Measurements from ENCODE around the gene KLHDC1. TPM values are rescaled to one million over a fixed set of nuclear protein-coding genes. Genes with fewer than 3 reads are reported as not detected.
A peak's percentile ranks its signal among the peaks of the same experiment; 100 is the strongest.

The KLHDC1 gene
- total and polyA plus RNA-seq, 9 of the 15 experiments (the other 6 are each of a cell fraction or from before 2014, with no cell fraction given), result 0.08 to 0.41 (median 0.18) TPM

DNA sequence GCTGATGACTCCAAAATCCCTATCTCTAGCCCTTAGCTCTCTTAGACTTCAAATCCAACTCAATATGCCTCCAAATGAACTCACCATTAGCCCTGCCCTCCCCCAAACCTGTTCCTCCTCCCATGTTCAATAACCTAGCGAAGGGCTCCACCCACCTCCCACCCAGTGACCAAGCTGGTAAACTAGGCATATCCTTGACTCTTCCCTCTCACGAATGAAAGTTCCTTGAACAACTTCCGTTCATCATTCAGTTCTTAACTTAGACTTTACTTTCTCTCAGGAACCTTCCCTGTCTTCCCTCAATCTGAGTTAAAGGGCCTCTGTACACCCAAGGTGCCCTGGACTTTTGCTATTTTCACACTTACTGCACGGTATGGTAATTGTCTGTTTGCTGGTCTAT, 1.9 kb upstream of the KLHDC1 start (continued):
- TF ChIP-seq HINFP (tag; conservative IDR thresholded peaks at IDR 0.05; ENCODE audit: low read depth), result no peak

DNA sequence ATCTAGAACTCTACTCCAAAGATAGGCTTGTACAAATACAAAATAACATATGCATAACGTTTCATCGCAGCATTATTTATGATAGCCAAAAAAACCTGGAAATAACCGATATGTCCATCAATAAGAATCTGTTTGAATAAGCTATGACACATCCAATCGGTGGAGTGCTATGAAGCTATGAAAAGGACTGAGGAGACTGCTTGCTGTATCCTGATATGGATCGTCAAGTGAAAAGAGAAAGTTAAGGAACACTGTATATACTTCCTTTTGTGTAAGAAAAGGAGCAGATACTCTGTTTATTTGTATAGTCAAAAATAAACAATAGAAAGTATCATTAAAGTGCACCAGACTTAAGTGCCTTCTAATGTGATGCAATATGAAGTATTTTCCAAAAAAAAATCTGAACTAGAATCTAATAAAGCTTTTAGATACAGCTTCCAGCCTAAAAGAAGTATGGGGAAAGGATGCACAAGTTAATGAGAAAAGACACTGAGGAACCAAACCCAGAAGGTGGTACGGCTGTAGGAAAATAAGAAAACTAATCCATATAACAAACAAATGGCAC, 645 bp upstream of the KLHDC1 start:
- Histone ChIP-seq H3K27ac (ENCODE audit: extremely low read depth, low read depth, low read length) (peak overlapping the region; percentile 91), H3K9ac (ENCODE audit: insufficient read depth in 1 of 2, low read depth in 2 of 2, low read length in 2 of 2) (peak overlapping the region in 1 of 2 experiments; percentile 88; a peak in 2 of 4 replicates)
- BruUV-seq (replicated peaks), result TSS peak; percentile 32

More for the DNA sequence above, 645 bp upstream of the KLHDC1 start:
- no peaks in the 10 kb centered on the region for H3K9me1 ChIP-seq (ENCODE audit: control insufficient read depth, insufficient read depth, low read length)
- H3K9me3 ChIP-seq (replicated peaks; ENCODE audit: control insufficient read depth, insufficient read depth, low read depth, low read length), result no peaks in the 10 kb centered on the region
- peak overlapping the region; percentile 91 for H3K4me2 ChIP-seq (ENCODE audit: insufficient read depth, low read length)
- peaks cover 7% of the 10 kb centered on the region for H3K79me2 ChIP-seq (ENCODE audit: control insufficient read depth, insufficient read depth, low read length)
- in situ Hi-C loops (cut with MboI), result no loop called here
- no peaks in the 10 kb centered on the region for H4K20me1 ChIP-seq (replicated peaks; ENCODE audit: control insufficient read depth, insufficient read depth, low read length)
- 3% methylated on average over 6 of the region's 6 CpGs for WGBS (ENCODE audit: insufficient coverage, low coverage, missing lambda C conversion rate)
- H3K27me3 ChIP-seq (ENCODE audit: control insufficient read depth in 2 of 2, insufficient read depth in 2 of 2, low read length in 2 of 2), result no peaks in the 10 kb centered on the region
- H2AFZ ChIP-seq (ENCODE audit: low read depth, low read length), result peak overlapping the region; percentile 93
- DNase-seq (ENCODE audit: extremely low read depth in 1 of 4, low spot score in 3 of 4) (peak in 1 of 4 experiments; percentile 32), ATAC-seq (peak; percentile 25; the same call in 2 of the 3 replicates), FAIRE-seq (peak; percentile 61)
- intact Hi-C loops (cut with micrococcal nuclease), result no loop called here
- no peaks in the 10 kb centered on the region for H3K36me3 ChIP-seq (ENCODE audit: control insufficient read depth, insufficient read depth, low read length)
- ChIA-PET CTCF (ENCODE audit: low intra/inter-chr PET ratio) (no interaction called here), POLR2A (interaction anchor here (1.0 to 2.0 kb wide), 2 partner anchors 75 to 77 kb away, joined by 3 to 16 read pairs; partner anchors contain the start of gene KLHDC2)
- peaks cover 11 to 14% of the 10 kb centered on the region in 2 experiments; a peak in 4 of 5 replicates for H3K4me1 ChIP-seq (replicated peaks in 1 of 2; ENCODE audit: control insufficient read depth in 2 of 2, insufficient read depth in 2 of 2, low read length in 2 of 2)
- H3K4me3 ChIP-seq, result peak overlapping the region; percentile 65
- 0 out of 2 replicates have a peak, but pooled peaks have one; percentile 18 for TF ChIP-seq FOSL1 (tag; conservative IDR thresholded peaks at IDR 0.05)
- peak; percentile 91 for TF ChIP-seq ZNF146 (CRISPR knock-in tag; IDR thresholded peaks at IDR 0.05; ENCODE audit: unreplicated experiment)
- peak; percentile 13 for TF ChIP-seq MEIS2 (IDR thresholded peaks at IDR 0.05; ENCODE audit: partially characterized antibody)
- TF ChIP-seq ZBTB34 (CRISPR knock-in tag; IDR thresholded peaks at IDR 0.05), result no peak
- peak; percentile 29; the same call in 1 of the 2 replicates for TF ChIP-seq ATF3 (IDR thresholded peaks at IDR 0.05)
- no peak for TF ChIP-seq ATF3 (CRISPR knock-in tag; conservative IDR thresholded peaks at IDR 0.05)
- TF ChIP-seq ZSCAN29 (IDR thresholded peaks at IDR 0.05), result no peak
- no peak for TF ChIP-seq HNRNPL (IDR thresholded peaks at IDR 0.05; ENCODE audit: low read depth, low read length)
- TF ChIP-seq CEBPG (CRISPR knock-in tag; IDR thresholded peaks at IDR 0.05), result no peak
- peak; percentile 59 to 74 for TF ChIP-seq CEBPG (tag; conservative IDR thresholded peaks at IDR 0.05 in 1 of 2, IDR thresholded peaks at IDR 0.05 in 1 of 2)
- TF ChIP-seq, protein P1, sequence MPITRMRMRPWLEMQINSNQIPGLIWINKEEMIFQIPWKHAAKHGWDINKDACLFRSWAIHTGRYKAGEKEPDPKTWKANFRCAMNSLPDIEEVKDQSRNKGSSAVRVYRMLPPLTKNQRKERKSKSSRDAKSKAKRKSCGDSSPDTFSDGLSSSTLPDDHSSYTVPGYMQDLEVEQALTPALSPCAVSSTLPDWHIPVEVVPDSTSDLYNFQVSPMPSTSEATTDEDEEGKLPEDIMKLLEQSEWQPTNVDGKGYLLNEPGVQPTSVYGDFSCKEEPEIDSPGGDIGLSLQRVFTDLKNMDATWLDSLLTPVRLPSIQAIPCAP (CRISPR knock-in tag; IDR thresholded peaks at IDR 0.05; ENCODE audit: borderline replicate concordance), result no peak

Measured in K562 (cell line).